GM21576 (cell line): ENCODE data around the gene HSD17B8.

Experiments
- ATAC-seq: cut with Tn5 transposase; IDR thresholded peaks from one replicate; pipeline ENCODE4 v1.9.1; 2021; ENCODE audit warnings: mild to moderate bottlenecking, moderate library complexity; ENCODE audit not compliant: unreplicated experiment

The HSD17B8 gene

DNA sequence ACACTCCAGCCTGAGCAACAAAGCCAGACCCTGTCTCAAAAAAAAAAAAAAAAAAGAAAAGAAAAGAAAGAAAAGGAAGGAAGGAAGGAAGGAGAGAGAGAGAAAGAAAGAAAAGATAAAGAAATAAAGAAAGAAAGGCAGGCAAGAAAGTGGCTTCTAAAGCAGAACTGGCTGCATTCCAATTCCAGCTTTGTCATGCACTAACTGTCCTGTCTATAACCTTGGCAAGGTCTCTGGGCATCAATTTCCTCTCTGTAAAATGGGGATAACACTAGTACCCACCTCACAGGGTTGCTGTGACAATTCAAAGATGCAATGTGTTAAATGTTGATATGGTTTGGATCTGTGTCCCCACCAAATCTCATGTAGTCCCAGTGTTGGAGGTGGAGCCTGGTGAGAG, 31.9 kb downstream of the HSD17B8 start:
- no peak for ATAC-seq

GRCh38 chr6:33236852-33237251, 32.4 kb downstream of the HSD17B8 start:
- no peak for ATAC-seq

DNA sequence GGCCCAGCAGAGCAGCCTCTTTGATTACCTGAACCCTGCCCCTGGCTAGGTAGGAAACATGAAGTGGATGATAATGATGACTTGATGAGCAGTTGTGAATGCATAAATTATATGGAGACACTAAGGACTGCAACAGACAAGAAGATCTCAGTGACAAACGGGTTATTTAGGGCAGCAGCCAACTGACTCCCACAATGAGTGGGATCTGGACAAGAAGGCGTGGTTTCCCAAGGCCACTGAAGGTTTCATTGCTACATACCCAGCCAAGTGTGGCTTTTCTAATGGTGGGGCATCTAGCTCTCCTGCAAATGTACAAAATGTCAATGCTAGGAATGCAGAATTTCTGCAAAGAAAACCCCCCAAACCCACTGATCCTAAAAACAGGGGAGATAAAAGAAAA, 33.3 kb downstream of the HSD17B8 start:
- no peak for ATAC-seq

DNA sequence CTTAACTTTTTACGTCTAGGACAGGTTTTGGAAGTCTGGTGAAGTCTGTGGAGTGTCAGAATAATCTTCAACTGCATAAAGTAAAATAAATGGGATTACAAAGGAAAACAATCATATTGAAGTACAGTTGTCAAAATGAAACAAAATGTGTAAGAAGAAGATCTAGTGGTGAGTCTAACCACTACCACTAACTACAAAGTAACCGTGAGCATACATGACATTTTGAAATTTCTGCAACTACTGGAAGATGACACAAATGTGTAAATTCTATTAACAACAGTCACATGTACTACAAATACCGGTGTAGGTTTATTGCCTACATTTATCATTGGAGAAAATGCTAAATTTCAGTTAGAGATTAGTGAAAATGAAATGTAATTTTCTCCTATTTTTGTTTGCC, 37.5 kb downstream of the HSD17B8 start:
- no peak for ATAC-seq

DNA sequence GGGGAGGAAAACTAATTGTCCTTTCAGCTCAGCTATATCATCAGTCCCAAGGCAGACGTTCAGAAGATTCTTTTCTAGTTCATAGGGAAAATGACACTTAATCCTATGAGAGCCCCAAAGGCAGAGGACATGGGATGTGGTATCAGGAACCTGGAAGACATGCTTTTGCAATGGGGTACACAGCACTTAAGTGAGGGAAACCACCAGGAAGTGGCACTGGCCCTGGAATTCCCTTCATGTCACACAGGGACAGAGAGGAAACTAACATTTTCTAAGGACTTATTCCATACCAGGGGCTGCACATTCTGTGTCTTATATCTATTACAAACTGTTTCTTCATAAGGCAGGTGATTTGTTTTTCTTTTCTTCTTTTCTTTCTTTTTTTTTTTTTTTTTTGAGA, 39.0 kb downstream of the HSD17B8 start:
- no peak for ATAC-seq

- ATAC-seq, result peak; percentile 35
Observed at GRCh38 chr6:33247977-33248642, 43.7 kb downstream of the HSD17B8 start.

DNA sequence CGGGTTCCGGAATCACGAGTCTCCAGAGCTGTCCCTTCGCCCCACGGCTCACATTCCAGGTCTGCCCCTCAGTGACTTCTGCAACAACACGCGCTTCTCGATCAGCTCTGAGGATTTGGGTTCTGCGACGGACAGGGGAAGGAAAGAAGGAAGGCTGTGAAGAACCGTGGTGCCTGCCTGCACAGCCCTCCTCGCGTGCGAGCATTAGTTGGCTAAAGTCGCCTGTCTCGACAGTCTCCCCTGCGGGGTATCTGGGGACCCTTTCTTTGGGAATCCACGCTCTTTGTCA, 44.1 kb downstream of the HSD17B8 start:
- ATAC-seq, result no peak

DNA sequence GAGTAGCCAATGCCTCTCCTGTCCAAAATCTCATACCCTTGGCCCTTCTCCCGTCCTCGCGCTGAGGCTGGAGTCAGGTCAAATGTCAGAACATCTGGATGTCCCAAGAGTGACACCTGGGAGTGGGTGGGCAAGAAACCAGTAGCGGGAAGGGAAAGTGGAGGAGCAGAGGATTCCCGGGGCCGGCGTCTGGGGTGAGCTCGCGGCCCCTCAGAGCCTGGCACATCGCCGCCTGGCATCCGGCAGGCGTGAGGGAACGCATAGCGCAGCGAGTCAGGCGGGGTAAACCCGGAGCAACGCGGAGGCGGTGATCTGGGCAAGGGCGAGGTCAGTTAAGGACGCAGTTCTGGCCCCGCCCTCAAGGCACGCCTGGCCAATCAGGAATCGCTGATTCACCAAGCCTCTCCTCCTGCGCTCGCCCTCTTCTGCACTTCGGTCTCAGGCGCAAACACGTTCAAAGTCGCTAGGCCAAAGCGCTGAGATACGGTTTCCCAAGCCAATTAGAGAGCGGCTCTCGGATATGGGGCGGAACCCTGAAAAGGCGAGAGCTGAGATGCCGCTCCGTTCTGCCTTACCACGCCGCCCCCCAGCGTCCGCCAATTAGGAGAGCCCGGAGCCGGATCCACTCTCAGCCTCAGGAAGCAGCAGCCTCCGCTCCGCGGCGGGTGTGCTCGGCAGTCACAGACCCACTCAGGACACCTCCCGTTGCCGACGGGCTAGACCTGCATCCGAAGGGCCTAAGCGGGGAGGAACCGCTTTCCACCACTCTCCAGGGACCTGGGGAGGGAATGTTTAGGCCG, 44.7 kb downstream of the HSD17B8 start:
- ATAC-seq, result peak; percentile 86

GRCh38 chr6:33249732-33250630, 45.5 kb downstream of the HSD17B8 start:
- no peak for ATAC-seq

GRCh38 chr6:33250731-33251130, 46.3 kb downstream of the HSD17B8 start:
- ATAC-seq, result no peak

DNA sequence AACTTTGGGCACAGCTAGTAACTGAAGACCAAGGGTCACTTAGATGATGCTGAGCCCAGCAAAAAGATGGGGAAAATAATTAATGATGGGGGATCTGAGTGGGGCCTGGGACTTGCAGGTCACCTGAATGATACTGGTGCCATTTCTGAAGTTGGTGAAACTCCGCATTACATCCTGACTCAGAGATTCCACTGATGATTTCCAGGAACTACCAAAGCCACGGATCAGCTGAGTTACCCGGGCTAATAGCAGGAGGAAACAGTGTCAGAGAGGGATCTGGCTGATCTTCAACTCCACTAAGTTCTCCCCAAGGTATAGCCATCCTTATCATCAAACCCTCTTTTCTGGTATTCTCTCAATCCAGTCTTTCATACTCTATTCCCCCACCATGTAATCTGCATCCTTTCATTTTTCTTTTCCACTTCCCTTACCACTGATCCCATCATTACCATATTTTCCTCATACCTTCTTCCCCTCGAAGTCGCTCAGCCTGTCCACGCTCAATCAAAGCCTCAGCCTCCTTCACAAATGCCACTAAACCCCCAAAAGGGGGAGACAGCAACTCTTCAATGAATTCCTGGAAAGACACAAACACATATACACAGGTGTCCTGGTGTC, 47.0 kb downstream of the HSD17B8 start:
- ATAC-seq, result no peak

- ATAC-seq, result no peak
Observed at GRCh38 chr6:33252759-33253158, 48.3 kb downstream of the HSD17B8 start.

DNA sequence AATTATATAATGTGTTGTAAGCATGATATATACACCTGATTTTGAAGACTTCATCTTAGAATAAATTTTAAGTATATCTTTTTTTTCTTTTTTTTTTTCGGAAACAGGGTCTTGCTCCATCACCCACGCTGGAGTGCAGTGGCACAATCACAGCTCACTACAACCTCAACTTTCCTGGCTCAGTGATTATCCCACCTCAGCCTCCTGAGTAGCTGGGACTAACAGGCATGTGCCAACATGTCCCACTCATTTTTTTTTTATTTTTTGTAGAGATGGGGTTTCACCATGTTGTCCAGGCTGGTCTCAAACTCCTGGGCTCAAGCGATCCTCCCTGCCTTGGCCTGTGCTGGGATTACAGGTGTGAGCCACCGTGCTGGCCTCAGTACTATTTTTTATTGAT, 50.1 kb downstream of the HSD17B8 start:
- no peak for ATAC-seq
